H9 (cell line): ENCODE data around the gene HIC2. TPM values are rescaled to one million over a fixed set of nuclear protein-coding genes. Genes with fewer than 3 reads are reported as not detected.
"Not testable (repeated sequence)": the region's sequence is repeated elsewhere in the genome, so short reads cannot be mapped to it uniquely, and the experiment has no call there.

ENCODE experiments used
- DNase-seq: peaks from one replicate; pipeline ENCODE4 v3.0.0-alpha.2; 2017
- H2AFZ ChIP-seq: one replicate; pipeline ENCODE4 v1.6.1; 2013; ENCODE audit warnings: mild to moderate bottlenecking, low read length, control low read depth, moderate library complexity
- H2AK5ac ChIP-seq: 2 replicates; pipeline ENCODE4 v1.6.1; 2013; ENCODE audit warnings: low read length, control low read depth, mixed read lengths; ENCODE audit not compliant: insufficient read length
- H2BK120ac ChIP-seq: one replicate; pipeline ENCODE4 v1.6.1; 2013; ENCODE audit warnings: low read depth, mild to moderate bottlenecking, low read length, control low read depth, inconsistent platforms; ENCODE audit not compliant: poor library complexity, severe bottlenecking
- H2BK12ac ChIP-seq: 2 replicates; pipeline ENCODE4 v1.6.1; 2013; ENCODE audit warnings: low read length, control low read depth, mixed read lengths, low read depth; ENCODE audit not compliant: insufficient read length
- H2BK15ac ChIP-seq: 2 replicates; pipeline ENCODE4 v1.6.1; 2013; ENCODE audit warnings: low read depth, low read length, control low read depth
- H2BK20ac ChIP-seq: one replicate; pipeline ENCODE4 v1.6.1; 2013; ENCODE audit warnings: low read depth, mild to moderate bottlenecking, low read length, control low read depth, inconsistent platforms; ENCODE audit not compliant: poor library complexity, severe bottlenecking
- H2BK5ac ChIP-seq: 2 replicates; pipeline ENCODE4 v1.6.1; 2013; ENCODE audit warnings: low read length, control low read depth, mixed read lengths; ENCODE audit not compliant: insufficient read length
- H3K14ac ChIP-seq: 2 replicates; pipeline ENCODE4 v1.6.1; 2013; ENCODE audit warnings: low read length, control low read depth; ENCODE audit not compliant: insufficient read depth
- H3K18ac ChIP-seq: 2 replicates; pipeline ENCODE4 v1.6.1; 2013; ENCODE audit warnings: low read depth, mild to moderate bottlenecking, mixed read lengths, low read length, control low read depth; ENCODE audit not compliant: insufficient read length
- H3K23ac ChIP-seq: 2 replicates; pipeline ENCODE4 v1.6.1; 2013; ENCODE audit warnings: low read length, control low read depth, mixed read lengths, low read depth; ENCODE audit not compliant: insufficient read length
- H3K23me2 ChIP-seq: 2 replicates; pipeline ENCODE4 v1.6.1; 2013; ENCODE audit warnings: low read depth, mild to moderate bottlenecking, mixed read lengths, low read length, control low read depth; ENCODE audit not compliant: insufficient read length, poor library complexity, severe bottlenecking
- H3K27ac ChIP-seq: 2 replicates; pipeline ENCODE4 v1.5.1; 2013; ENCODE audit warnings: low read length, control low read depth, mixed read lengths, low read depth; ENCODE audit not compliant: insufficient read length
- H3K27me3 ChIP-seq: 2 replicates; pipeline ENCODE4 v1.6.1; 2013; ENCODE audit warnings: low read length, control low read depth, inconsistent platforms; ENCODE audit not compliant: insufficient read depth
- H3K4ac ChIP-seq: 2 replicates; pipeline ENCODE4 v1.6.1; 2013; ENCODE audit warnings: low read depth, mild to moderate bottlenecking, control low read depth, inconsistent platforms, low read length, moderate library complexity
- H3K4me1 ChIP-seq: 2 replicates; pipeline ENCODE4 v1.6.1; 2013; ENCODE audit warnings: low read length, control low read depth, inconsistent platforms; ENCODE audit not compliant: insufficient read depth
- H3K4me2 ChIP-seq: 2 replicates; pipeline ENCODE4 v1.6.1; 2013; ENCODE audit warnings: low read length, control low read depth, mixed read lengths; ENCODE audit not compliant: insufficient read length, insufficient read depth
- H3K56ac ChIP-seq: 2 replicates; pipeline ENCODE4 v1.6.1; 2013; ENCODE audit warnings: low read depth, mild to moderate bottlenecking, mixed read lengths, low read length, control low read depth; ENCODE audit not compliant: insufficient read length
- H3K79me1 ChIP-seq: 2 replicates; pipeline ENCODE4 v1.6.1; 2013; ENCODE audit warnings: low read depth, mild to moderate bottlenecking, moderate library complexity, low read length, control low read depth, inconsistent platforms; ENCODE audit not compliant: insufficient read depth, poor library complexity, severe bottlenecking
- H3K79me2 ChIP-seq: 2 replicates; pipeline ENCODE4 v1.6.1; 2013; ENCODE audit warnings: low read length, control low read depth, inconsistent platforms; ENCODE audit not compliant: insufficient read depth
- H3K9ac ChIP-seq: 2 replicates; pipeline ENCODE4 v1.6.1; 2013; ENCODE audit warnings: low read length, control low read depth, mixed read lengths; ENCODE audit not compliant: insufficient read length; ENCODE audit errors: extremely low read depth
- H3K9me3 ChIP-seq: one replicate; pipeline ENCODE4 v1.6.1; 2013; ENCODE audit warnings: low read depth, low read length, inconsistent platforms; ENCODE audit not compliant: control insufficient read depth
- H3T11ph ChIP-seq: one replicate; pipeline ENCODE4 v1.6.1; 2013; ENCODE audit warnings: mild to moderate bottlenecking, low read length, control low read depth, inconsistent platforms
- H4K20me1 ChIP-seq: one replicate; pipeline ENCODE4 v1.6.1; 2013; ENCODE audit not compliant: control insufficient read depth, insufficient read length, insufficient read depth
- H4K5ac ChIP-seq: 2 replicates; pipeline ENCODE4 v1.6.1; 2013; ENCODE audit warnings: low read depth, mild to moderate bottlenecking, mixed read lengths, low read length, control low read depth; ENCODE audit not compliant: insufficient read length
- H4K8ac ChIP-seq: replicated peaks from 2 replicates; pipeline ENCODE4 v1.6.1; 2013; ENCODE audit warnings: low read length, control low read depth, mixed read lengths, low read depth; ENCODE audit not compliant: insufficient read length
- H4K91ac ChIP-seq: 2 replicates; pipeline ENCODE4 v1.6.1; 2013; ENCODE audit warnings: low read depth, mild to moderate bottlenecking, moderate library complexity, mixed read lengths, low read length, control low read depth; ENCODE audit not compliant: insufficient read length
- H3K27ac Mint-ChIP-seq, 3 experiments: 2 replicates in 2 of 3; 3 replicates in 1 of 3; pipeline ENCODE4 v1.8.0; 2020 to 2021; ENCODE audit warnings: mixed read lengths in 3 of 3, mild to moderate bottlenecking in 1 of 3, moderate library complexity in 1 of 3
- H3K27me3 Mint-ChIP-seq: 2 replicates; pipeline ENCODE4 v1.8.0; 2021; ENCODE audit warnings: low read depth, mild to moderate bottlenecking, moderate library complexity, mixed read lengths
- H3K36me3 Mint-ChIP-seq, 3 experiments: 2 replicates in 2 of 3; 3 replicates in 1 of 3; pipeline ENCODE4 v1.8.0; 2020 to 2021; ENCODE audit warnings: low read depth in 3 of 3, mixed read lengths in 3 of 3; ENCODE audit not compliant: insufficient read depth in 1 of 3
- H3K4me1 Mint-ChIP-seq, 2 experiments: 2 replicates each; pipeline ENCODE4 v1.8.0; 2020; ENCODE audit warnings: mixed read lengths in 2 of 2
- H3K4me3 Mint-ChIP-seq, 2 experiments: 2 replicates in 1 of 2; 3 replicates in 1 of 2; pipeline ENCODE4 v1.8.0; 2020 to 2021; ENCODE audit warnings: mild to moderate bottlenecking in 2 of 2, mixed read lengths in 2 of 2, moderate library complexity in 1 of 2
- H3K9me3 Mint-ChIP-seq, 2 experiments: 2 replicates in 1 of 2; 3 replicates in 1 of 2; pipeline ENCODE4 v1.8.0; 2020; ENCODE audit warnings: mild to moderate bottlenecking in 2 of 2, mixed read lengths in 2 of 2, moderate library complexity in 1 of 2
- WGBS: extraction: QIAGEN DNeasy Blood & Tissue Kit; methylation state at CpG from one replicate; pipeline ENCODE4 v1.1.7; 2013; ENCODE audit warnings: missing lambda C conversion rate, low lambda C conversion rate, mixed read lengths; ENCODE audit not compliant: insufficient read length; ENCODE audit errors: extremely low coverage; 5-methylcytosine and 5-hydroxymethylcytosine counted together
- total RNA-seq: library from RNA; stranded (reverse); gene quantifications from 2 replicates; pipeline ENCODE4 v1.2.1, GENCODE V29; 2021

The HIC2 gene
- total RNA-seq, 1 experiment from 2014 or later: 24.9 TPM

GRCh38 chr22:21467337-21468193, 50.4 kb downstream of the HIC2 start, which contains the start of gene TMEM191C:
TMEM191C (plus strand) TSS chr22:21467387; CDS start chr22:21467460, 73 bp downstream.
- H2AFZ ChIP-seq, H3K36me3 Mint-ChIP-seq: not testable (repeated sequence)

GRCh38 chr22:21468194-21469096, 51.3 kb downstream of the HIC2 start:
- not testable (repeated sequence) for H3K9me3 Mint-ChIP-seq, H2BK15ac ChIP-seq, H3K18ac ChIP-seq, H3K56ac ChIP-seq, H2BK20ac ChIP-seq, H3K27me3 ChIP-seq, H4K20me1 ChIP-seq, H2AK5ac ChIP-seq, H3K79me2 ChIP-seq, H3K4ac ChIP-seq, H3K27me3 Mint-ChIP-seq, H3K36me3 Mint-ChIP-seq, H3T11ph ChIP-seq, H4K5ac ChIP-seq, H3K4me1 ChIP-seq, H2BK5ac ChIP-seq, H3K4me2 ChIP-seq, H3K27ac ChIP-seq, H3K79me1 ChIP-seq, H3K23ac ChIP-seq, H3K14ac ChIP-seq, H4K91ac ChIP-seq, H2BK120ac ChIP-seq, H4K8ac ChIP-seq, H2AFZ ChIP-seq, H3K9me3 ChIP-seq, H2BK12ac ChIP-seq, H3K23me2 ChIP-seq, H3K4me1 Mint-ChIP-seq, H3K9ac ChIP-seq
- no CpG with 5 or more reads among the region's 60 CpGs for WGBS
- peak; percentile 90 for DNase-seq
- peak overlapping the region; percentile 76 to 89 for H3K4me3 Mint-ChIP-seq
- peak overlapping the region; percentile 89 to 100 (median 98); a peak in 5 of 7 replicates for H3K27ac Mint-ChIP-seq

More at GRCh38 chr22:21467337-21468193, 50.4 kb downstream of the HIC2 start, which contains the start of gene TMEM191C:
- H3K23me2 ChIP-seq, H4K91ac ChIP-seq, H2BK5ac ChIP-seq, H2AK5ac ChIP-seq, H2BK12ac ChIP-seq, H3K18ac ChIP-seq, H3K23ac ChIP-seq, H3K9me3 ChIP-seq, H3K27me3 Mint-ChIP-seq, H3K27me3 ChIP-seq, H3K4me2 ChIP-seq, H3K4me1 Mint-ChIP-seq, DNase-seq, H2BK15ac ChIP-seq, H2BK20ac ChIP-seq, H4K5ac ChIP-seq, H4K20me1 ChIP-seq, H3K14ac ChIP-seq, H3K56ac ChIP-seq, H3K79me1 ChIP-seq, H4K8ac ChIP-seq, H2BK120ac ChIP-seq, H3K27ac ChIP-seq, H3K9me3 Mint-ChIP-seq, H3T11ph ChIP-seq, H3K79me2 ChIP-seq, H3K9ac ChIP-seq, H3K4ac ChIP-seq, H3K4me1 ChIP-seq: not testable (repeated sequence)
- Mint-ChIP-seq H3K27ac (peak within 1 kb of the TSS; percentile 89 to 100 (median 98); a peak in 5 of 7 replicates), H3K4me3 (peak within 1 kb of the TSS; percentile 76 to 89)
- WGBS: no CpG with 5 or more reads among the region's 74 CpGs
